Cardiac fibroblast (primary cell): ENCODE data around the gene MLF2.

Experiments used
- DNase-seq, 2 donors: peaks; one replicate each; pipeline versions ENCODE4 v3.0.0 to v3.0.0-alpha.2; 2010; ENCODE audit warnings: low read depth in 2 of 2
- H3K4me3 ChIP-seq, 2 donors: replicated peaks in 1 of 2; 1 replicate in 1 of 2; 2 replicates in 1 of 2; pipeline ENCODE4 v1.5.1; 2011; ENCODE audit warnings: low read depth in 2 of 2, low read length in 2 of 2, mild to moderate bottlenecking in 2 of 2, moderate library complexity in 1 of 2
- TF ChIP-seq, protein P1 (sequence below): IDR thresholded peaks from one replicate; pipeline ENCODE4 v1.5.1; 2011; ENCODE audit warnings: low read depth, mild to moderate bottlenecking, low read length, inconsistent platforms

The MLF2 gene, protein sequence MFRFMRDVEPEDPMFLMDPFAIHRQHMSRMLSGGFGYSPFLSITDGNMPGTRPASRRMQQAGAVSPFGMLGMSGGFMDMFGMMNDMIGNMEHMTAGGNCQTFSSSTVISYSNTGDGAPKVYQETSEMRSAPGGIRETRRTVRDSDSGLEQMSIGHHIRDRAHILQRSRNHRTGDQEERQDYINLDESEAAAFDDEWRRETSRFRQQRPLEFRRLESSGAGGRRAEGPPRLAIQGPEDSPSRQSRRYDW

GRCh38 chr12:6752921-6753771, at the start of gene MLF2:
Gene MLF2 (minus strand): TSS chr12:6753141. CDS start chr12:6752334, 807 bp downstream.
- TF ChIP-seq, protein P1, sequence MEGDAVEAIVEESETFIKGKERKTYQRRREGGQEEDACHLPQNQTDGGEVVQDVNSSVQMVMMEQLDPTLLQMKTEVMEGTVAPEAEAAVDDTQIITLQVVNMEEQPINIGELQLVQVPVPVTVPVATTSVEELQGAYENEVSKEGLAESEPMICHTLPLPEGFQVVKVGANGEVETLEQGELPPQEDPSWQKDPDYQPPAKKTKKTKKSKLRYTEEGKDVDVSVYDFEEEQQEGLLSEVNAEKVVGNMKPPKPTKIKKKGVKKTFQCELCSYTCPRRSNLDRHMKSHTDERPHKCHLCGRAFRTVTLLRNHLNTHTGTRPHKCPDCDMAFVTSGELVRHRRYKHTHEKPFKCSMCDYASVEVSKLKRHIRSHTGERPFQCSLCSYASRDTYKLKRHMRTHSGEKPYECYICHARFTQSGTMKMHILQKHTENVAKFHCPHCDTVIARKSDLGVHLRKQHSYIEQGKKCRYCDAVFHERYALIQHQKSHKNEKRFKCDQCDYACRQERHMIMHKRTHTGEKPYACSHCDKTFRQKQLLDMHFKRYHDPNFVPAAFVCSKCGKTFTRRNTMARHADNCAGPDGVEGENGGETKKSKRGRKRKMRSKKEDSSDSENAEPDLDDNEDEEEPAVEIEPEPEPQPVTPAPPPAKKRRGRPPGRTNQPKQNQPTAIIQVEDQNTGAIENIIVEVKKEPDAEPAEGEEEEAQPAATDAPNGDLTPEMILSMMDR = no peak
- peak; percentile 100 for DNase-seq

GRCh38 chr12:6799147-6799546, 46.2 kb upstream of the MLF2 start:
- H3K4me3 ChIP-seq = no peak overlapping the region
- TF ChIP-seq, protein P1 = no peak
- DNase-seq = no peak

More at GRCh38 chr12:6752921-6753771, at the start of gene MLF2:
- peak within 1 kb of the TSS; percentile 84 to 94 for H3K4me3 ChIP-seq

GRCh38 chr12:6796576-6796975, 43.6 kb upstream of the MLF2 start:
- no peak overlapping the region for H3K4me3 ChIP-seq
- no peak for DNase-seq
- TF ChIP-seq, protein P1 = no peak

GRCh38 chr12:6795088-6795487, 42.1 kb upstream of the MLF2 start:
- H3K4me3 ChIP-seq = no peak overlapping the region
- DNase-seq = no peak
- TF ChIP-seq, protein P1 = no peak

DNA sequence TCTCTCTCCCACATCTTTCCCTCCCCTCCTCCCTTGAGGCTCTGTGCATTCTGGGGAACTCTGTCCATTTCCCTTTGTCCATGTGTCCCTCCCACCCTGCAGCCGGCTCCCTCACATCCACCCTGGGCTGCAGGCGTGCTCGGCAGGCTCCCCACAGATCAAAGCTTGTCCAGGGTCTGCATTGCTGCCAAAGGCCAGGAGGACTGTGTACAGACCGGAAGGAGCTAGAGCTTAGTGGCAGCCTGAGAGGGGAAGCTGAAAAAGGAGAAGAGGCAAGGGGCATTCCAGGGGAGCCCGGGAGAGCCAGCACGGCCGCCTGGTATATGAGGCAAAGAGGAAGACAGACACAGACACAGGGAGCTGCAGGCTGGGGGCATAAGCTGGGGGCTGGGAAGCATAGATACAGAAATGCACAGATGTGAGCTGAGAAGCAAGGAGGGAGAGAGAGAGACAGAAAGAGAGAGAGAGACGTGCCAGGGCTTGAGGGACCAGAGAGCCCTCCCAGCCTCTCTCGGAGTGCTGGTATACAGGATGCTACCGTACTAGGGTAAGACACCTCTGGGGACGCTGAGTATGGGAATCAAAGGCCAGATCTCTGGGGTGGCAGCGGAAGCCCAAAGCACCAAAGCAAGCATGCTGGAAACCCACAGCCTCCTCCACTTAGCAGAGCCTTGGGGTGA, 39.7 kb upstream of the MLF2 start:
- TF ChIP-seq, protein P1 = no peak
- no peak overlapping the region for H3K4me3 ChIP-seq
- peak in 1 of 2 donors; percentile 23 for DNase-seq

- DNase-seq = no peak
- TF ChIP-seq, protein P1 = no peak
- H3K4me3 ChIP-seq = no peak overlapping the region
Observed at GRCh38 chr12:6791931-6792520, 39.1 kb upstream of the MLF2 start.
